ENCODE measurements around the gene PRR36. TPM values are rescaled to one million over a fixed set of nuclear protein-coding genes. Genes with fewer than 3 reads are reported as not detected.

PRR36 gene
- total RNA-seq, 2 donors from 2014 or later, result 2.2 to 4.2 TPM

DNA sequence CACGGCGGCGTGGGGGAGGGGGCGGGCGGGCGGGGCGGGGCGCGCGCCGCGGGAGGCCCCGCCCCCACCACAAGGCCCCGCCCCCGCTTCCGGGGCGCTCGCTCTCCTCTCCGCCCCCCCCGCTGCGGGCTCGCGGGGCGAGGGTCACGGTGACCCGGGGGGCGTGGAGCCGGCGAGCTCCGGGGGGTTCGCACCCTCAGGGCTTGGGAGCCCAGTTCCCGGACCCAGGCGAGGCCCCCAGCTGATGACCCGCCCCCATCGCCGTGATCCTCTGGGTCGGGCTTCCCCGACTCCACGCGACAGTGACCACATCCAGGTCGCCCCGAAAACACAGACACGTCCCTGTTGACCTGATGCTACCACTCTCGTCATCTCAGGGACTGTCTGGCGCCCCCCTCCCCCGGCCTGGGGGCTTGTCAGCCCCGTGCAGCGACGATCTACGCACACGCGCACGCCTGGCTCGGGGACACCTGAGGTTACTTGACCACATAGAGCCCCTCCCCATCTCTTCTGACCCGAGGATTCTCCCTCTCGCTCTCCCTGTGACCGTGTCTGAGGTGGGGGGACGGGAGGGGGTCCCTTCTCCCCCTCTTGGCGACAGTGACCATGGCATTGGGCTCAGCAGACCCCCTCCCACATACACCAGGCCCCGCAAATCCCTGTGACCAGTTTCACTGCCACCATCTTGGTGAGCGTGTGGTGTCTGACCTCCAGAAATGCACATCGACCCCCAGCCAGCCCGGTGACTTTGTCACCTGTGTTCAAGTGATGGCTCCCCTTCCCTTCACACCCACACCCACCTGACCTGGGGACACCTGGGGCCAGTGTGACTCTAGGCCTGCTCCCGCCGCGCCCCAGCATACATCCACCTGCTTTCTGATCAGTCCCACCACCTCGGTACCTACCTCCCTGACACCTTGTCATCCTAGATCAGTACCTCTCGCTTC is 30.2 kb upstream of the PRR36 start:
- H3K27me3 ChIP-seq (replicated peaks; ENCODE audit: insufficient read depth), result no peaks in the 10 kb centered on the region
- no peaks in the 10 kb centered on the region for H3K36me3 ChIP-seq
- intact Hi-C loops (cut with DNase I), result loop anchor here (5.0 kb wide), 1 partner anchor 72 kb away; the partner anchor contains the start of gene EVI5L
- H3K4me1 ChIP-seq (replicated peaks), result peaks cover 15% of the 10 kb centered on the region
- no peaks in the 10 kb centered on the region for H3K9me3 ChIP-seq
- H3K27ac ChIP-seq, result peak overlapping the region; percentile 83 to 93
- WGBS, result 10% methylated on average over 54 of the region's 68 CpGs
- no peak for DNase-seq (ENCODE audit: low spot score)
- TF ChIP-seq POLR2AphosphoS5 (IDR thresholded peaks at IDR 0.05), result no peak
- TF ChIP-seq POLR2A (IDR thresholded peaks at IDR 0.05), result no peak
- TF ChIP-seq, protein P1, sequence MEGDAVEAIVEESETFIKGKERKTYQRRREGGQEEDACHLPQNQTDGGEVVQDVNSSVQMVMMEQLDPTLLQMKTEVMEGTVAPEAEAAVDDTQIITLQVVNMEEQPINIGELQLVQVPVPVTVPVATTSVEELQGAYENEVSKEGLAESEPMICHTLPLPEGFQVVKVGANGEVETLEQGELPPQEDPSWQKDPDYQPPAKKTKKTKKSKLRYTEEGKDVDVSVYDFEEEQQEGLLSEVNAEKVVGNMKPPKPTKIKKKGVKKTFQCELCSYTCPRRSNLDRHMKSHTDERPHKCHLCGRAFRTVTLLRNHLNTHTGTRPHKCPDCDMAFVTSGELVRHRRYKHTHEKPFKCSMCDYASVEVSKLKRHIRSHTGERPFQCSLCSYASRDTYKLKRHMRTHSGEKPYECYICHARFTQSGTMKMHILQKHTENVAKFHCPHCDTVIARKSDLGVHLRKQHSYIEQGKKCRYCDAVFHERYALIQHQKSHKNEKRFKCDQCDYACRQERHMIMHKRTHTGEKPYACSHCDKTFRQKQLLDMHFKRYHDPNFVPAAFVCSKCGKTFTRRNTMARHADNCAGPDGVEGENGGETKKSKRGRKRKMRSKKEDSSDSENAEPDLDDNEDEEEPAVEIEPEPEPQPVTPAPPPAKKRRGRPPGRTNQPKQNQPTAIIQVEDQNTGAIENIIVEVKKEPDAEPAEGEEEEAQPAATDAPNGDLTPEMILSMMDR (IDR thresholded peaks at IDR 0.05), result no peak
- H3K4me3 ChIP-seq, result peak overlapping the region; percentile 90 to 95

DNA sequence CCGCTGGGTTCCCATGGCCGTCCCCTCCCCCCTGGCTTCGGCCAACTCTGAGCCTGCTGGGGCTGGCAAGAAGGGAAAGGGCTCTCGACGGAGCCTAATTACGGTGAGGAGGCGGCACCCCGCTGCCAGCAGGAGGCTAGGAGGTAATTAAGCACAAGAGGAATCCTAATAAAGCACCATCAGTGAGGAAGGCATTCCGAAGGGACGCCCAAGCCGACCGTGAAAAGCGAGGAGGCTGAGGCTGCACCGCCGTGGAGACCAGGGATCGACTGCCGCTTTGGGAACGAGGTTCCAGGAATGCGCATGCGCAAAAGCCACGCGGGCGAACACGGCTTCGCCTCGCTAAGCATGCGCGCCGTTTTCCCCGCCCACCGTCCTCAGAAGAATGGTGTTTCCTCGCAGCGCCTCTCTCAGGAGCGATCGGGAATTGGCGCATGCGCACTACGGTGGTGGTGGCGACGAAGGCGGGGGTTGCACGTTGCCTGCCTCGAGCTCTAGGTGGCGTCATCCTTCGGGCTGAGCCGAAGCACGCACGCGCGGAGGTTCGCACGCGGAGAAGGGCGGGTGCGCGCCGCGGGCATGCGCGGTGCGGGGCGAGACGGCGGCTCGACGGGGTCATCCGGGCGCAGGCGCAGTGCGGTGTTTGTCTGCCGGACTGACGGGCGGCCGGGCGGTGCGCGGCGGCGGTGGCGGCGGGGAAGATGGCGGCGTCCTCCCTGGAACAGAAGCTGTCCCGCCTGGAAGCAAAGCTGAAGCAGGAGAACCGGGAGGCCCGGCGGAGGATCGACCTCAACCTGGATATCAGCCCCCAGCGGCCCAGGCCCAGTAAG is 29.3 kb upstream of the PRR36 start, which contains the start of gene MAP2K7:
Gene MAP2K7 (plus strand): TSS at position 634 of the 830 bp plus-strand sequence. CDS start 68 bp downstream, at position 702.
- H3K4me3 ChIP-seq, result peak within 1 kb of the TSS; percentile 90 to 95
- H3K27me3 ChIP-seq (replicated peaks; ENCODE audit: insufficient read depth), result no peaks in the 10 kb centered on the region
- under 1% methylated on average over 74 of the region's 89 CpGs for WGBS
- H3K9me3 ChIP-seq, result no peaks in the 10 kb centered on the region
- H3K36me3 ChIP-seq, result no peaks in the 10 kb centered on the region
- TF ChIP-seq, protein P1 (IDR thresholded peaks at IDR 0.05), result peak; percentile 23 to 98 (median 91)
- peak; percentile 100 for TF ChIP-seq POLR2AphosphoS5 (IDR thresholded peaks at IDR 0.05)
- peak; percentile 84 for TF ChIP-seq POLR2A (IDR thresholded peaks at IDR 0.05)
- intact Hi-C loops (cut with DNase I), result loop anchor here (5.0 kb wide), 1 partner anchor 71 kb away; the partner anchor contains the start of gene EVI5L
- peaks cover 15% of the 10 kb centered on the region for H3K4me1 ChIP-seq (replicated peaks)
- peak; percentile 99 for DNase-seq (ENCODE audit: low spot score)
- peak within 1 kb of the TSS; percentile 88 to 93 for H3K27ac ChIP-seq

DNA sequence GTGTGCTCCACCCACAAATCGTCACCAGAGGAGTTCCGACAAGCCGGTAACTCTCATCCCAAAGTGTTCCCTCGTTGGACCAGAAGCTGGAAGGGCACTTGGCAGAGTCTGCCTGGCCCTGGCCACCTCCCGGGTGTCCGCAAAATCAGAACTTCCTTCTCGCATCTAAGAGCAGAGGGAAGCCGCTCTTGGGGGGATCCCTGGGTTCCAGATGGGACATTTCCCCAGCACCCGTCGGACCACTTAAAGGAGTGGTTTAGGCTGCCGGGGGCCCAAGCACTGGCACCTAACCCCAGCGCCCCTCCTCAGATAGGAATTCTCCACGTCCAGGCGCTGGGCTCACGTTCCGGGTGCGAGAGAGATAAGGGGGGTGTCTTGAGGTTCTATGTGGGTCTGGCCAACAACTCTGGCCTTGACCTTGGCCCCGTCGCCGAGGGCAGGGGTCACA is 28.6 kb upstream of the PRR36 start:
- Histone ChIP-seq H3K4me1 (replicated peaks) (peaks cover 15% of the 10 kb centered on the region), H3K36me3 (no peaks in the 10 kb centered on the region), H3K27me3 (replicated peaks; ENCODE audit: insufficient read depth) (no peaks in the 10 kb centered on the region), H3K27ac (peak overlapping the region; percentile 88 to 93), H3K9me3 (no peaks in the 10 kb centered on the region), H3K4me3 (peak overlapping the region; percentile 40 to 95)
- 11% methylated on average over 17 of the region's 20 CpGs for WGBS
- no peak for DNase-seq (ENCODE audit: low spot score)
- intact Hi-C loops (cut with DNase I), result loop anchor here (5.0 kb wide), 1 partner anchor 71 kb away; the partner anchor contains the start of gene EVI5L
- TF ChIP-seq POLR2AphosphoS5 (IDR thresholded peaks at IDR 0.05), result no peak
- no peak for TF ChIP-seq POLR2A (IDR thresholded peaks at IDR 0.05)
- TF ChIP-seq, protein P1 (IDR thresholded peaks at IDR 0.05), result no peak

DNA sequence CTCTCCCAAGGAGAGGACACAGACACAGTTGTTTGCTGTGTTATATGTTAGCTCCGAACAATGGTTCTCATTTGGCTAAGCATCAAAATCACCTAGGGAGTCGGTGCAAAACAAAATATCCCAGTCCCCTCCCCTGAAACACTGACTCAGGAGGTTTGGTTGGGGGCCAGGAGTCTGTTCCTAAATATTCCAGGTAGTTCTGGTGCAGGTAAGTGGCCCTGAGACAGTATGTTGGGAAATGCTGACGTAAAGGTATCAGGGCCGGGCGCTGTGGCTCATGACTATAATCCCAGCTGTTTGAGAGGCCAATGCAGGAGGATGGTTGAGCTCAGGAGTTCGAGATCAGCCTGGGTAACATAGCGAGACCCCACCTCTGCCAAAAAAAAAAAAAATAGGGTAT is 27.1 kb upstream of the PRR36 start:
- Histone ChIP-seq H3K4me3 (no peak overlapping the region), H3K36me3 (no peaks in the 10 kb centered on the region), H3K27ac (no peak overlapping the region), H3K4me1 (replicated peaks) (peaks cover 15% of the 10 kb centered on the region), H3K9me3 (no peaks in the 10 kb centered on the region), H3K27me3 (replicated peaks; ENCODE audit: insufficient read depth) (no peaks in the 10 kb centered on the region)
- intact Hi-C loops (cut with DNase I), result loop anchor here (5.0 kb wide), 1 partner anchor 69 kb away; the partner anchor contains the start of gene EVI5L
- no peak for DNase-seq (ENCODE audit: low spot score)
- TF ChIP-seq POLR2A (IDR thresholded peaks at IDR 0.05) (no peak), POLR2AphosphoS5 (IDR thresholded peaks at IDR 0.05) (no peak)
- TF ChIP-seq, protein P1 (IDR thresholded peaks at IDR 0.05), result no peak
- 81% methylated on average over 7 of the region's 7 CpGs for WGBS

All from prostate gland (tissue), 2 donors.